GM23338 (cell line): ENCODE measurements around the gene NINL. TPM values are rescaled to one million over a fixed set of nuclear protein-coding genes. Genes with fewer than 3 reads are reported as not detected.

Experiments
- ATAC-seq: fragments of 200-7000 bp; cut with Tn5 transposase; 3 replicates; pipeline ENCODE4 v1.9.1; 2020
- DNase-seq: peaks from one replicate; pipeline ENCODE4 v3.0.0-alpha.2; 2015; ENCODE audit warnings: low spot score
- H2AFZ ChIP-seq: fragments of 200-600 bp; sonication (generic); 2 replicates; pipeline ENCODE4 v1.8.0; 2016; ENCODE audit warnings: antibody characterized with exemption, mild to moderate bottlenecking, moderate library complexity
- H3F3A ChIP-seq: fragments of 200-600 bp; sonication (generic); replicated peaks from 2 replicates; pipeline ENCODE4 v1.8.0; 2017; ENCODE audit warnings: antibody characterized with exemption, mixed run types, low read depth
- H3K27ac ChIP-seq: fragments of 200-600 bp; sonication (generic); 2 replicates; pipeline ENCODE4 v1.6.1; 2016; ENCODE audit warnings: low read depth
- H3K27me3 ChIP-seq: fragments of 200-600 bp; sonication (generic); 2 replicates; pipeline ENCODE4 v1.8.0; 2016; ENCODE audit warnings: mild to moderate bottlenecking, mixed run types, moderate library complexity; ENCODE audit not compliant: insufficient read depth
- H3K36me3 ChIP-seq: fragments of 200-600 bp; sonication (generic); 2 replicates; pipeline ENCODE4 v1.8.0; 2016; ENCODE audit warnings: mild to moderate bottlenecking; ENCODE audit not compliant: insufficient read depth
- H3K4me1 ChIP-seq: fragments of 200-600 bp; sonication (generic); 2 replicates; pipeline ENCODE4 v1.8.0; 2016; ENCODE audit warnings: mild to moderate bottlenecking, moderate library complexity; ENCODE audit not compliant: insufficient read depth
- H3K4me2 ChIP-seq: fragments of 200-600 bp; sonication (generic); 2 replicates; pipeline ENCODE4 v1.7.1; 2017; ENCODE audit warnings: mixed run types
- H3K4me3 ChIP-seq: fragments of 200-600 bp; sonication (generic); 2 replicates; pipeline ENCODE4 v1.6.1; 2016; ENCODE audit warnings: mixed run types
- H3K79me2 ChIP-seq: fragments of 200-600 bp; sonication (generic); replicated peaks from 2 replicates; pipeline ENCODE4 v1.8.0; 2017; ENCODE audit warnings: mild to moderate bottlenecking; ENCODE audit not compliant: insufficient read depth
- H3K9me2 ChIP-seq: fragments of 200-600 bp; sonication (generic); 2 replicates; pipeline ENCODE4 v1.8.0; 2017; ENCODE audit not compliant: insufficient read depth
- H4K20me1 ChIP-seq: fragments of 200-600 bp; sonication (generic); replicated peaks from 2 replicates; pipeline ENCODE4 v1.8.0; 2017; ENCODE audit warnings: mild to moderate bottlenecking; ENCODE audit not compliant: insufficient read depth
- H3K27ac Mint-ChIP-seq: 2 replicates; pipeline ENCODE4 v1.8.0; 2020; ENCODE audit warnings: inconsistent platforms, mild to moderate bottlenecking, moderate library complexity, mixed read lengths
- H3K27me3 Mint-ChIP-seq: 3 replicates; pipeline ENCODE4 v1.8.0; 2022; ENCODE audit warnings: low read depth, mild to moderate bottlenecking, moderate library complexity, mixed read lengths, inconsistent platforms; ENCODE audit not compliant: insufficient read depth, poor library complexity
- H3K36me3 Mint-ChIP-seq: 3 replicates; pipeline ENCODE4 v1.8.0; 2021; ENCODE audit warnings: low read depth, mild to moderate bottlenecking, inconsistent platforms, moderate library complexity, mixed read lengths
- H3K4me1 Mint-ChIP-seq: 3 replicates; pipeline ENCODE4 v1.8.0; 2020; ENCODE audit warnings: mild to moderate bottlenecking, inconsistent platforms, mixed read lengths
- H3K4me3 Mint-ChIP-seq: 3 replicates; pipeline ENCODE4 v1.8.0; 2021; ENCODE audit warnings: moderate library complexity, mild to moderate bottlenecking, inconsistent platforms, mixed read lengths
- H3K9me3 Mint-ChIP-seq: 3 replicates; pipeline ENCODE4 v1.8.0; 2020; ENCODE audit warnings: moderate library complexity, mild to moderate bottlenecking, inconsistent platforms, mixed read lengths
- CREB1 ChIP-seq: fragments of 250-450 bp; sonication (Bioruptor Pico); IDR thresholded peaks from 2 replicates; pipeline ENCODE4 v1.5.0; 2020; ENCODE audit warnings: low read depth, mild to moderate bottlenecking, moderate library complexity
- EZH2phosphoT487 ChIP-seq: fragments of 200-600 bp; sonication (generic); IDR thresholded peaks from one replicate; pipeline ENCODE4 v1.8.1; 2018; ENCODE audit warnings: antibody characterized with exemption; ENCODE audit not compliant: unreplicated experiment
- POLR2AphosphoS5 ChIP-seq: IDR thresholded peaks from 2 replicates; pipeline ENCODE4 v1.6.1; 2016; ENCODE audit warnings: antibody characterized with exemption, low read depth
- STAT1 ChIP-seq: IDR thresholded peaks from one replicate; pipeline ENCODE4 v1.6.1; 2016; ENCODE audit warnings: antibody characterized with exemption; ENCODE audit not compliant: unreplicated experiment
- polyA plus RNA-seq: library from polyadenylated mRNA; unstranded; fragments of >200 nt; fragmentation: Nextera tagmentation; extraction: Ambion mirVana; gene quantifications from 2 replicates; pipeline ENCODE4 v1.2.1, GENCODE V29; 2016
- total RNA-seq: library from RNA; depleted of rRNA; stranded (reverse); fragments of >200 nt; shearing (Covaris generic); gene quantifications from 2 replicates; pipeline ENCODE4 v1.2.3, GENCODE V29; 2014
- TF ChIP-seq, protein P1 (sequence below): IDR thresholded peaks from one replicate; pipeline ENCODE4 v1.6.1; 2018; ENCODE audit warnings: antibody characterized with exemption; ENCODE audit not compliant: unreplicated experiment
- TF ChIP-seq, protein P2 (sequence below): fragments of 250-450 bp; sonication (Bioruptor Pico); IDR thresholded peaks from 2 replicates; pipeline ENCODE4 v1.5.0; 2020; ENCODE audit warnings: mild to moderate bottlenecking, moderate library complexity

The NINL gene
- total and polyA plus RNA-seq, 2 experiments from 2014 or later: 18.0 to 31.2 TPM

DNA sequence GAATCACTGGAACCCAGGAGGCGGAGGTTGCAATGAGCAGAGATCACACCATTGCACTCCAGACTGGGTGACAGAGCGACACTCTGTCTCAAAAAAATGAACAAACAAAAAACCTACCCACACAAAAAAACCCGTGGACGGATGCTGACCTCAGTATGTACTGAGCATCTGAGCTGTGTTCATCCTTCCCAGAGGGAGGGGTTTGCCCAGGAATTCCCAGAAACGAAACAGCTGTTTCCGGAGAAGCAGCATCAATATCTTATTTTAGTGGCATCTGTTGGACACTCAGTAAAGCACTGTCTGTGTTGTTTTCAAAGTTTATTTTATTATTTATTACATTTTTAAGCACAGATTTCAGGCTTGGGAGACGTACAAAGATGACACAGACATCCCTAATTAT is 19.8 kb upstream of the NINL start:
- Mint-ChIP-seq H3K4me3 (no peak overlapping the region), H3K9me3 (peaks cover 4% of the 10 kb centered on the region; the same call in 1 of the 3 replicates), H3K4me1 (peaks cover 6% of the 10 kb centered on the region; the same call in 2 of the 3 replicates), H3K27me3 (peaks cover 5% of the 10 kb centered on the region), H3K36me3 (no peaks in the 10 kb centered on the region; the same call in 2 of the 3 replicates), H3K27ac (no peak overlapping the region)
- no peaks in the 10 kb centered on the region for H3F3A ChIP-seq
- H4K20me1 ChIP-seq: 0 out of 2 replicates have a peak, but pooled peaks cover 4% of the 10 kb centered on the region
- DNase-seq (no peak), ATAC-seq (no peak)
- TF ChIP-seq, protein P1, sequence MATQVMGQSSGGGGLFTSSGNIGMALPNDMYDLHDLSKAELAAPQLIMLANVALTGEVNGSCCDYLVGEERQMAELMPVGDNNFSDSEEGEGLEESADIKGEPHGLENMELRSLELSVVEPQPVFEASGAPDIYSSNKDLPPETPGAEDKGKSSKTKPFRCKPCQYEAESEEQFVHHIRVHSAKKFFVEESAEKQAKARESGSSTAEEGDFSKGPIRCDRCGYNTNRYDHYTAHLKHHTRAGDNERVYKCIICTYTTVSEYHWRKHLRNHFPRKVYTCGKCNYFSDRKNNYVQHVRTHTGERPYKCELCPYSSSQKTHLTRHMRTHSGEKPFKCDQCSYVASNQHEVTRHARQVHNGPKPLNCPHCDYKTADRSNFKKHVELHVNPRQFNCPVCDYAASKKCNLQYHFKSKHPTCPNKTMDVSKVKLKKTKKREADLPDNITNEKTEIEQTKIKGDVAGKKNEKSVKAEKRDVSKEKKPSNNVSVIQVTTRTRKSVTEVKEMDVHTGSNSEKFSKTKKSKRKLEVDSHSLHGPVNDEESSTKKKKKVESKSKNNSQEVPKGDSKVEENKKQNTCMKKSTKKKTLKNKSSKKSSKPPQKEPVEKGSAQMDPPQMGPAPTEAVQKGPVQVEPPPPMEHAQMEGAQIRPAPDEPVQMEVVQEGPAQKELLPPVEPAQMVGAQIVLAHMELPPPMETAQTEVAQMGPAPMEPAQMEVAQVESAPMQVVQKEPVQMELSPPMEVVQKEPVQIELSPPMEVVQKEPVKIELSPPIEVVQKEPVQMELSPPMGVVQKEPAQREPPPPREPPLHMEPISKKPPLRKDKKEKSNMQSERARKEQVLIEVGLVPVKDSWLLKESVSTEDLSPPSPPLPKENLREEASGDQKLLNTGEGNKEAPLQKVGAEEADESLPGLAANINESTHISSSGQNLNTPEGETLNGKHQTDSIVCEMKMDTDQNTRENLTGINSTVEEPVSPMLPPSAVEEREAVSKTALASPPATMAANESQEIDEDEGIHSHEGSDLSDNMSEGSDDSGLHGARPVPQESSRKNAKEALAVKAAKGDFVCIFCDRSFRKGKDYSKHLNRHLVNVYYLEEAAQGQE: no peak
- TF ChIP-seq STAT1: no peak
- no peak for TF ChIP-seq EZH2phosphoT487
- TF ChIP-seq, protein P2, sequence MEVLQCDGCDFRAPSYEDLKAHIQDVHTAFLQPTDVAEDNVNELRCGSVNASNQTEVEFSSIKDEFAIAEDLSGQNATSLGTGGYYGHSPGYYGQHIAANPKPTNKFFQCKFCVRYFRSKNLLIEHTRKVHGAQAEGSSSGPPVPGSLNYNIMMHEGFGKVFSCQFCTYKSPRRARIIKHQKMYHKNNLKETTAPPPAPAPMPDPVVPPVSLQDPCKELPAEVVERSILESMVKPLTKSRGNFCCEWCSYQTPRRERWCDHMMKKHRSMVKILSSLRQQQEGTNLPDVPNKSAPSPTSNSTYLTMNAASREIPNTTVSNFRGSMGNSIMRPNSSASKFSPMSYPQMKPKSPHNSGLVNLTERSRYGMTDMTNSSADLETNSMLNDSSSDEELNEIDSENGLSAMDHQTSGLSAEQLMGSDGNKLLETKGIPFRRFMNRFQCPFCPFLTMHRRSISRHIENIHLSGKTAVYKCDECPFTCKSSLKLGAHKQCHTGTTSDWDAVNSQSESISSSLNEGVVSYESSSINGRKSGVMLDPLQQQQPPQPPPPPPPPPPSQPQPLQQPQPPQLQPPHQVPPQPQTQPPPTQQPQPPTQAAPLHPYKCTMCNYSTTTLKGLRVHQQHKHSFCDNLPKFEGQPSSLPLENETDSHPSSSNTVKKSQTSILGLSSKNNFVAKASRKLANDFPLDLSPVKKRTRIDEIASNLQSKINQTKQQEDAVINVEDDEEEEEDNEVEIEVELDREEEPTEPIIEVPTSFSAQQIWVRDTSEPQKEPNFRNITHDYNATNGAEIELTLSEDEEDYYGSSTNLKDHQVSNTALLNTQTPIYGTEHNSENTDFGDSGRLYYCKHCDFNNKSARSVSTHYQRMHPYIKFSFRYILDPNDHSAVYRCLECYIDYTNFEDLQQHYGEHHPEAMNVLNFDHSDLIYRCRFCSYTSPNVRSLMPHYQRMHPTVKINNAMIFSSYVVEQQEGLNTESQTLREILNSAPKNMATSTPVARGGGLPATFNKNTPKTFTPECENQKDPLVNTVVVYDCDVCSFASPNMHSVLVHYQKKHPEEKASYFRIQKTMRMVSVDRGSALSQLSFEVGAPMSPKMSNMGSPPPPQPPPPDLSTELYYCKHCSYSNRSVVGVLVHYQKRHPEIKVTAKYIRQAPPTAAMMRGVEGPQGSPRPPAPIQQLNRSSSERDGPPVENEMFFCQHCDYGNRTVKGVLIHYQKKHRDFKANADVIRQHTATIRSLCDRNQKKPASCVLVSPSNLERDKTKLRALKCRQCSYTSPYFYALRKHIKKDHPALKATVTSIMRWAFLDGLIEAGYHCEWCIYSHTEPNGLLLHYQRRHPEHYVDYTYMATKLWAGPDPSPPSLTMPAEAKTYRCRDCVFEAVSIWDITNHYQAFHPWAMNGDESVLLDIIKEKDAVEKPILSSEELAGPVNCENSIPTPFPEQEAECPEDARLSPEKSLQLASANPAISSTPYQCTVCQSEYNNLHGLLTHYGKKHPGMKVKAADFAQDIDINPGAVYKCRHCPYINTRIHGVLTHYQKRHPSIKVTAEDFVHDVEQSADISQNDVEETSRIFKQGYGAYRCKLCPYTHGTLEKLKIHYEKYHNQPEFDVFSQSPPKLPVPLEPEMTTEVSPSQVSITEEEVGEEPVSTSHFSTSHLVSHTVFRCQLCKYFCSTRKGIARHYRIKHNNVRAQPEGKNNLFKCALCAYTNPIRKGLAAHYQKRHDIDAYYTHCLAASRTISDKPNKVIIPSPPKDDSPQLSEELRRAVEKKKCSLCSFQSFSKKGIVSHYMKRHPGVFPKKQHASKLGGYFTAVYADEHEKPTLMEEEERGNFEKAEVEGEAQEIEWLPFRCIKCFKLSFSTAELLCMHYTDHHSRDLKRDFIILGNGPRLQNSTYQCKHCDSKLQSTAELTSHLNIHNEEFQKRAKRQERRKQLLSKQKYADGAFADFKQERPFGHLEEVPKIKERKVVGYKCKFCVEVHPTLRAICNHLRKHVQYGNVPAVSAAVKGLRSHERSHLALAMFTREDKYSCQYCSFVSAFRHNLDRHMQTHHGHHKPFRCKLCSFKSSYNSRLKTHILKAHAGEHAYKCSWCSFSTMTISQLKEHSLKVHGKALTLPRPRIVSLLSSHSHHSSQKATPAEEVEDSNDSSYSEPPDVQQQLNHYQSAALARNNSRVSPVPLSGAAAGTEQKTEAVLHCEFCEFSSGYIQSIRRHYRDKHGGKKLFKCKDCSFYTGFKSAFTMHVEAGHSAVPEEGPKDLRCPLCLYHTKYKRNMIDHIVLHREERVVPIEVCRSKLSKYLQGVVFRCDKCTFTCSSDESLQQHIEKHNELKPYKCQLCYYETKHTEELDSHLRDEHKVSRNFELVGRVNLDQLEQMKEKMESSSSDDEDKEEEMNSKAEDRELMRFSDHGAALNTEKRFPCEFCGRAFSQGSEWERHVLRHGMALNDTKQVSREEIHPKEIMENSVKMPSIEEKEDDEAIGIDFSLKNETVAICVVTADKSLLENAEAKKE (CRISPR knock-in tag): no peak
- TF ChIP-seq CREB1: no peak
- no peak for TF ChIP-seq POLR2AphosphoS5
- H3K36me3 ChIP-seq: no peaks in the 10 kb centered on the region
- H3K79me2 ChIP-seq: no peaks in the 10 kb centered on the region
- H3K4me3 ChIP-seq: no peak overlapping the region
- no peaks in the 10 kb centered on the region for H3K4me1 ChIP-seq
- H3K4me2 ChIP-seq: no peak overlapping the region
- H3K9me2 ChIP-seq: no peaks in the 10 kb centered on the region
- no peaks in the 10 kb centered on the region for H3K27me3 ChIP-seq
- H3K27ac ChIP-seq: no peak overlapping the region
- no peak overlapping the region for H2AFZ ChIP-seq
